Activated CD8-positive, alpha-beta T cell treated with anti-CD3 and anti-CD28 coated beads, Interleukin-2, amount 10 ng/mL, durations not matched to agents 7 days and 5 days (primary cell): ENCODE measurements around the gene EP400. TPM values are rescaled to one million over a fixed set of nuclear protein-coding genes. Genes with fewer than 3 reads are reported as not detected.

Experiments used
- ATAC-seq: fragments of 150-1000 bp; cut with Tn5 transposase; one replicate; pipeline ENCODE4 v1.10.0; 2021; ENCODE audit warnings: moderate library complexity
- CTCF ChIA-PET: fragments of 350-600 bp; sonication (Branson Sonifier 250); formaldehyde crosslinking; loops from one replicate; lab custom pipeline; 2021; ENCODE audit warnings: antibody characterized with exemption; lab: Charles Lee
- POLR2A ChIA-PET: fragments of 350-600 bp; sonication (Branson Sonifier 250); formaldehyde crosslinking; loops from one replicate; lab custom pipeline; 2021; ENCODE audit warnings: antibody characterized with exemption; lab: Charles Lee
- DNase-seq: peaks from one replicate; pipeline ENCODE4 v3.0.0-alpha.2; 2020
- H3K27ac Mint-ChIP-seq: one replicate; pipeline ENCODE4 v1.8.0; 2021; ENCODE audit warnings: mild to moderate bottlenecking, mixed read lengths
- H3K27me3 Mint-ChIP-seq: one replicate; pipeline ENCODE4 v1.8.0; 2021; ENCODE audit warnings: low read depth, mixed read lengths
- H3K36me3 Mint-ChIP-seq: one replicate; pipeline ENCODE4 v1.8.0; 2021; ENCODE audit warnings: low read depth, mixed read lengths
- H3K4me1 Mint-ChIP-seq: one replicate; pipeline ENCODE4 v1.8.0; 2021; ENCODE audit warnings: low read depth, mixed read lengths
- H3K4me3 Mint-ChIP-seq: one replicate; pipeline ENCODE4 v1.8.0; 2021; ENCODE audit warnings: mild to moderate bottlenecking, mixed read lengths
- H3K9me3 Mint-ChIP-seq: one replicate; pipeline ENCODE4 v1.8.0; 2022; ENCODE audit warnings: mixed read lengths; ENCODE audit not compliant: insufficient read depth
- total RNA-seq, 2 experiments: library from RNA; stranded (reverse); gene quantifications; one replicate each; pipeline ENCODE4 v1.2.3, GENCODE V29; 2021

The EP400 gene
- total RNA-seq, 2 experiments from 2014 or later, result 58.0 to 58.8 TPM

- H3K27me3 Mint-ChIP-seq, result no peaks in the 10 kb centered on the region
- peaks cover 9% of the 10 kb centered on the region for H3K4me1 Mint-ChIP-seq
- H3K36me3 Mint-ChIP-seq, result no peaks in the 10 kb centered on the region
- H3K27ac Mint-ChIP-seq, result no peak overlapping the region
- DNase-seq (no peak), ATAC-seq (no peak)
- H3K9me3 Mint-ChIP-seq, result no peaks in the 10 kb centered on the region
- ChIA-PET POLR2A (no interaction called here), CTCF (no interaction called here)
- H3K4me3 Mint-ChIP-seq, result no peak overlapping the region
Observed at GRCh38 chr12:131908092-131909080, 41.4 kb upstream of the EP400 start.

GRCh38 chr12:131909081-131909751, 40.5 kb upstream of the EP400 start:
- POLR2A ChIA-PET, result no interaction called here
- no peak for DNase-seq

GRCh38 chr12:131909752-131910219, 40.0 kb upstream of the EP400 start:
- H3K9me3 Mint-ChIP-seq, result no peaks in the 10 kb centered on the region
- CTCF ChIA-PET, result no interaction called here
- ATAC-seq, result no peak
- no peaks in the 10 kb centered on the region for H3K27me3 Mint-ChIP-seq
- peaks cover 9% of the 10 kb centered on the region for H3K4me1 Mint-ChIP-seq
- H3K4me3 Mint-ChIP-seq, result no peak overlapping the region
- H3K36me3 Mint-ChIP-seq, result no peaks in the 10 kb centered on the region
- DNase-seq, result no peak
- H3K27ac Mint-ChIP-seq, result no peak overlapping the region
- POLR2A ChIA-PET, result no interaction called here

More at GRCh38 chr12:131909081-131909751, 40.5 kb upstream of the EP400 start:
- no peak overlapping the region for H3K27ac Mint-ChIP-seq
- H3K27me3 Mint-ChIP-seq, result no peaks in the 10 kb centered on the region
- H3K36me3 Mint-ChIP-seq, result no peaks in the 10 kb centered on the region
- H3K4me3 Mint-ChIP-seq, result no peak overlapping the region
- no peaks in the 10 kb centered on the region for H3K9me3 Mint-ChIP-seq
- no peak for ATAC-seq
- CTCF ChIA-PET, result no interaction called here
- H3K4me1 Mint-ChIP-seq, result peaks cover 9% of the 10 kb centered on the region

GRCh38 chr12:131910302-131911027, 39.3 kb upstream of the EP400 start:
- Mint-ChIP-seq H3K9me3 (no peaks in the 10 kb centered on the region), H3K4me3 (no peak overlapping the region), H3K27me3 (no peaks in the 10 kb centered on the region), H3K4me1 (peaks cover 4% of the 10 kb centered on the region), H3K36me3 (no peaks in the 10 kb centered on the region), H3K27ac (no peak overlapping the region)
- DNase-seq (no peak), ATAC-seq (no peak)
- ChIA-PET POLR2A (no interaction called here), CTCF (no interaction called here)

- H3K4me1 Mint-ChIP-seq, result no peaks in the 10 kb centered on the region
- H3K9me3 Mint-ChIP-seq, result no peaks in the 10 kb centered on the region
- H3K27me3 Mint-ChIP-seq, result no peaks in the 10 kb centered on the region
- DNase-seq (no peak), ATAC-seq (no peak)
- no peaks in the 10 kb centered on the region for H3K36me3 Mint-ChIP-seq
- POLR2A ChIA-PET, result no interaction called here
- no peak overlapping the region for H3K4me3 Mint-ChIP-seq
- no peak overlapping the region for H3K27ac Mint-ChIP-seq
- CTCF ChIA-PET, result no interaction called here
Observed at GRCh38 chr12:131911028-131911650, 38.6 kb upstream of the EP400 start.

GRCh38 chr12:131911851-131912477, 37.8 kb upstream of the EP400 start:
- no peak overlapping the region for H3K27ac Mint-ChIP-seq

GRCh38 chr12:131912518-131913274, 37.0 kb upstream of the EP400 start:
- Mint-ChIP-seq H3K4me3 (no peak overlapping the region), H3K27me3 (no peaks in the 10 kb centered on the region), H3K9me3 (no peaks in the 10 kb centered on the region), H3K4me1 (no peaks in the 10 kb centered on the region), H3K36me3 (no peaks in the 10 kb centered on the region), H3K27ac (no peak overlapping the region)
- DNase-seq (no peak), ATAC-seq (no peak)
- ChIA-PET CTCF (no interaction called here), POLR2A (no interaction called here)

More at GRCh38 chr12:131911851-131912477, 37.8 kb upstream of the EP400 start:
- no peaks in the 10 kb centered on the region for H3K9me3 Mint-ChIP-seq
- no peak for DNase-seq
- ChIA-PET CTCF (no interaction called here), POLR2A (no interaction called here)
- no peaks in the 10 kb centered on the region for H3K27me3 Mint-ChIP-seq
- no peak overlapping the region for H3K4me3 Mint-ChIP-seq
- H3K4me1 Mint-ChIP-seq, result no peaks in the 10 kb centered on the region
- no peak for ATAC-seq
- no peaks in the 10 kb centered on the region for H3K36me3 Mint-ChIP-seq

GRCh38 chr12:131913666-131914065, 36.1 kb upstream of the EP400 start:
- Mint-ChIP-seq H3K36me3 (no peaks in the 10 kb centered on the region), H3K27ac (no peak overlapping the region), H3K27me3 (no peaks in the 10 kb centered on the region), H3K9me3 (no peaks in the 10 kb centered on the region), H3K4me1 (no peaks in the 10 kb centered on the region), H3K4me3 (no peak overlapping the region)
- ChIA-PET CTCF (no interaction called here), POLR2A (no interaction called here)
- no peak for ATAC-seq
- DNase-seq, result no peak

- ChIA-PET CTCF (no interaction called here), POLR2A (no interaction called here)
- H3K9me3 Mint-ChIP-seq, result no peaks in the 10 kb centered on the region
- no peak overlapping the region for H3K27ac Mint-ChIP-seq
- no peak for DNase-seq
- H3K36me3 Mint-ChIP-seq, result no peaks in the 10 kb centered on the region
- ATAC-seq, result no peak
- no peaks in the 10 kb centered on the region for H3K27me3 Mint-ChIP-seq
- H3K4me3 Mint-ChIP-seq, result no peak overlapping the region
- no peaks in the 10 kb centered on the region for H3K4me1 Mint-ChIP-seq
Observed at GRCh38 chr12:131914179-131914702, 35.5 kb upstream of the EP400 start.

GRCh38 chr12:131915000-131915689, 34.6 kb upstream of the EP400 start:
- Mint-ChIP-seq H3K4me3 (no peak overlapping the region), H3K4me1 (no peaks in the 10 kb centered on the region), H3K9me3 (no peaks in the 10 kb centered on the region), H3K27me3 (no peaks in the 10 kb centered on the region), H3K27ac (no peak overlapping the region), H3K36me3 (no peaks in the 10 kb centered on the region)
- CTCF ChIA-PET, result no interaction called here
- POLR2A ChIA-PET, result no interaction called here
- ATAC-seq, result no peak
- DNase-seq, result no peak
